GM06990 (cell line): ENCODE measurements around the gene SYNDIG1.

Experiments
- DNase-seq: peaks from one replicate; pipeline ENCODE4 v3.0.0-alpha.2; 2011; ENCODE audit not compliant: insufficient read length; ENCODE audit errors: extremely low read depth
- H3K27me3 ChIP-seq: replicated peaks from 2 replicates; pipeline ENCODE4 v1.6.0; 2011; ENCODE audit warnings: low read length; ENCODE audit not compliant: control insufficient read depth, insufficient read depth
- H3K36me3 ChIP-seq: 2 replicates; pipeline ENCODE4 v1.5.1; 2011; ENCODE audit warnings: low read length; ENCODE audit not compliant: control insufficient read depth, insufficient read depth
- H3K4me3 ChIP-seq: replicated peaks from 2 replicates; pipeline ENCODE4 v1.5.1; 2011; ENCODE audit warnings: low read depth, mild to moderate bottlenecking, control low read depth, low read length
- TF ChIP-seq, protein P1 (sequence below): IDR thresholded peaks from 2 replicates; pipeline ENCODE4 v1.5.1; 2011; ENCODE audit warnings: low read length, control low read depth, mild to moderate bottlenecking, inconsistent platforms; ENCODE audit not compliant: insufficient read depth, poor library complexity, severe bottlenecking

Gene SYNDIG1

DNA sequence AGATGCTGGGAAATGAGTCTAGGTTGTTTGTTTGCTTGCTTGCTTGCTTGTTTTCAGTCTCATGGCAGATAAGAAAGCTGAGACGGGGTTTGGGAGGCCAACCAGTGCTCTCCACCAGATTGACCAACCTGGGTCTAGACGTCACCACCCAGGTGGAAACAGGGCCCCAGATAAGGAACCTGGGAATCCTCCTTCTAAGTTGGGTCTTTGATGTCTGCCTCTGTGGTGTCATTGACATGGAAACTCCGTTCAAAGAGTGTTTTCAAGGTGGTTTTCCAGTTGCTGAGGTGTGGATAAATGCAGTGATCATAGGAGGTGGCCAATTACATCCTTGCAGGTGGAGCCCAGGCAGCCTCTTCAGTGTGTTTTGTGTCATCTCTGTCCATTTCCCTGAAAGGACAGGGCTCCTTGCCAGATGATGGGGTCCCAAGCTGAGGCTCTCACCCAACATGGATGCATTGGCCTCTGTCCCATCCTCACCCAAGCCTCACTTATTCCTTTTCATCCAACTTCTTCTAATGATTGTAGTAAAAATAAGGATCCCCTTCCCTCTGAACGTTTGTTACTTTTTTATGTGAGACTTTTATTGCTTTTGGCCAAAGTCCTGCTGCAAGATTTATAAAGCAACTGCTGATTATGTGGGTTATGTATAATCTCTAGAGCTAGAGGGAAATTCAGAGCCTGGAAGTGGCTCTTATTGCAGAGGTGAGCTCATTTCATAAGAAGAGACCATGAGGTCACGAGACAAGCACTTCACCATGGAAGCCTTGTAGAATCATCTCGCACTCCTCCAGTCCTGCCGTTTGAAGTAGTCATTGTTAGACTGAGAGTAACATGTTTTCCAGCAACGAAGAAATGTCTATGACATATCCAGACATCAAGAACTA is 32.0 kb upstream of the SYNDIG1 start:
- H3K27me3 ChIP-seq: no peaks in the 10 kb centered on the region; the same call in 1 of the 2 replicates
- no peaks in the 10 kb centered on the region for H3K36me3 ChIP-seq
- TF ChIP-seq, protein P1, sequence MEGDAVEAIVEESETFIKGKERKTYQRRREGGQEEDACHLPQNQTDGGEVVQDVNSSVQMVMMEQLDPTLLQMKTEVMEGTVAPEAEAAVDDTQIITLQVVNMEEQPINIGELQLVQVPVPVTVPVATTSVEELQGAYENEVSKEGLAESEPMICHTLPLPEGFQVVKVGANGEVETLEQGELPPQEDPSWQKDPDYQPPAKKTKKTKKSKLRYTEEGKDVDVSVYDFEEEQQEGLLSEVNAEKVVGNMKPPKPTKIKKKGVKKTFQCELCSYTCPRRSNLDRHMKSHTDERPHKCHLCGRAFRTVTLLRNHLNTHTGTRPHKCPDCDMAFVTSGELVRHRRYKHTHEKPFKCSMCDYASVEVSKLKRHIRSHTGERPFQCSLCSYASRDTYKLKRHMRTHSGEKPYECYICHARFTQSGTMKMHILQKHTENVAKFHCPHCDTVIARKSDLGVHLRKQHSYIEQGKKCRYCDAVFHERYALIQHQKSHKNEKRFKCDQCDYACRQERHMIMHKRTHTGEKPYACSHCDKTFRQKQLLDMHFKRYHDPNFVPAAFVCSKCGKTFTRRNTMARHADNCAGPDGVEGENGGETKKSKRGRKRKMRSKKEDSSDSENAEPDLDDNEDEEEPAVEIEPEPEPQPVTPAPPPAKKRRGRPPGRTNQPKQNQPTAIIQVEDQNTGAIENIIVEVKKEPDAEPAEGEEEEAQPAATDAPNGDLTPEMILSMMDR: no peak
- no peak for DNase-seq
- no peak overlapping the region for H3K4me3 ChIP-seq

DNA sequence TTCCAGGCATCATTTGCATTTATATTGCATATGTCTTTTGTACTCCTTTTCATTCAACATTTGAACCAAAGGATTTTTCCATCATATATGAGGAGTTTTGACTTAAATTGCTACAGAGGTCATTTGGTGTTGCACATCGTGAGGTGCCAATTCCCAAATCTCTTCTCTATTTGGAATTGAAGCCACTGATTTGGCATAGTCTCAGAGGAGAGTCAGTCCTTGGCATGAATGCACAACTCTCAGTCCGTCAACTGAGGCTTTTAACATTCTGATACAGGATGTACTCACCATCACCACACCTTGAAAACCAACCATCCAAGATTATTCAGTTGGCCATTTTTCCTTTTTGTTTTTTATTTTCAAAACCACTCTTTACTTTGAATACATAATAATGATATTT is 31.1 kb upstream of the SYNDIG1 start:
- TF ChIP-seq, protein P1: no peak
- H3K36me3 ChIP-seq: no peaks in the 10 kb centered on the region
- no peak overlapping the region for H3K4me3 ChIP-seq
- DNase-seq: no peak
- H3K27me3 ChIP-seq: no peaks in the 10 kb centered on the region; the same call in 1 of the 2 replicates

DNA sequence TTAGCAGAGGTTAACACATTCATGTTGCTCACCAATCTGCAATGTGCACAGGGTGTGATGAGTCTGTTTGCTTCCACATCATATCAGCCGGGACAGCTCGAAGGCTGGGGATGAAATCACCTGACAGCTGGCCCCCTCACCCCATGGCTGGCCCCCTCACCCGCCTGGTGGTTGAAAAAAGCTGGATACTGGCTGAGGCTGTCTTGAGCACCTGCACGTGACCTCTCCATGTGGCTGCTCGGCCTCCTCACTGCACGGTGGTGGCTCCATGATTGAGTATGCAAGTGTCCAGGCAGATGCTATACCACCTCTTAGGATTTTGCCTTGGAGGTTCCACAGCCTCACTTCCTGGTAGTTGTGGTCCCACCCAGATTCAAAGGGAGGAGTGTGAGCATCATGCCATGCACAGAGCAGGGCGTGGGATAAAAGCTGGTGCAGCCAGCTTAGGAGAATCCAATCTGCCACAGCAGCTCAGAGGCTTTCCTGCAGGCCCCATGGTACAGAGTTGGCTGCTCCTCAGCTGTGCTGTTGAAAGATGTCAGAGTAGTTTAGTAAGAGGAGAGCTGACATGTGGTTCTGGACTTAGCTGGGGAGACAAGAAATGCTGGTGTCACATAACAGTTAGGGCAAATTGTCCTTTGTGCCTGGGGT is 29.6 kb upstream of the SYNDIG1 start:
- TF ChIP-seq, protein P1: no peak
- no peak for DNase-seq
- H3K27me3 ChIP-seq: no peaks in the 10 kb centered on the region; the same call in 1 of the 2 replicates
- no peaks in the 10 kb centered on the region for H3K36me3 ChIP-seq
- H3K4me3 ChIP-seq: no peak overlapping the region

- H3K27me3 ChIP-seq: no peaks in the 10 kb centered on the region; the same call in 1 of the 2 replicates
- TF ChIP-seq, protein P1: no peak
- H3K36me3 ChIP-seq: no peaks in the 10 kb centered on the region
- no peak for DNase-seq
- H3K4me3 ChIP-seq: no peak overlapping the region
Measured at GRCh38 chr20:24441661-24442060, 27.8 kb upstream of the SYNDIG1 start.

- no peaks in the 10 kb centered on the region for H3K36me3 ChIP-seq
- DNase-seq: no peak
- TF ChIP-seq, protein P1: no peak
- H3K27me3 ChIP-seq: no peaks in the 10 kb centered on the region
- H3K4me3 ChIP-seq: no peak overlapping the region
Measured at GRCh38 chr20:24442909-24443308, 26.5 kb upstream of the SYNDIG1 start.
